ENCODE measurements around the gene CREB5.

DNA sequence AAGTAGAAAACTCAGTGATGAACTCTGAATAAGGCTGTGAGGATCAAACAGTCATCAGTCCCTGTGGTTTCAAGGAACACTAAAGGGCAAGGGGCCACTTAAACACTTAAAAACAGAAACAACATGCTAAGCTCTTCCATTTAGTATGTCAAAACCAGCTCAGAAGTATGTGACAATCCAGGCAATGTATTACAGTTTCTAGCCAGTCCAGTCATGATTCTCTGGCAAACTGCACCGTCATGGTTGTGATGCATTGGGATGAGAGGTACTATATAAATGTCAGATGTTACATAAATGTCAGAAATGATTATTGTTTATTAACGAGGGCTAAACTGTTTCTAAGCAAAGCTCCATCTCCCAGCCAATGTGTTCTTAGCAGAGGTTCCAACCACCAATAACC, 4.7 kb upstream of the CREB5 start:
- TF ChIP-seq POLR2A (IDR thresholded peaks at IDR 0.05) (no peak), POLR2AphosphoS5 (IDR thresholded peaks at IDR 0.05) (peak in 1 of 2 donors; percentile 15), EP300 (IDR thresholded peaks at IDR 0.05) (no peak)
- TF ChIP-seq, protein P1, sequence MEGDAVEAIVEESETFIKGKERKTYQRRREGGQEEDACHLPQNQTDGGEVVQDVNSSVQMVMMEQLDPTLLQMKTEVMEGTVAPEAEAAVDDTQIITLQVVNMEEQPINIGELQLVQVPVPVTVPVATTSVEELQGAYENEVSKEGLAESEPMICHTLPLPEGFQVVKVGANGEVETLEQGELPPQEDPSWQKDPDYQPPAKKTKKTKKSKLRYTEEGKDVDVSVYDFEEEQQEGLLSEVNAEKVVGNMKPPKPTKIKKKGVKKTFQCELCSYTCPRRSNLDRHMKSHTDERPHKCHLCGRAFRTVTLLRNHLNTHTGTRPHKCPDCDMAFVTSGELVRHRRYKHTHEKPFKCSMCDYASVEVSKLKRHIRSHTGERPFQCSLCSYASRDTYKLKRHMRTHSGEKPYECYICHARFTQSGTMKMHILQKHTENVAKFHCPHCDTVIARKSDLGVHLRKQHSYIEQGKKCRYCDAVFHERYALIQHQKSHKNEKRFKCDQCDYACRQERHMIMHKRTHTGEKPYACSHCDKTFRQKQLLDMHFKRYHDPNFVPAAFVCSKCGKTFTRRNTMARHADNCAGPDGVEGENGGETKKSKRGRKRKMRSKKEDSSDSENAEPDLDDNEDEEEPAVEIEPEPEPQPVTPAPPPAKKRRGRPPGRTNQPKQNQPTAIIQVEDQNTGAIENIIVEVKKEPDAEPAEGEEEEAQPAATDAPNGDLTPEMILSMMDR (IDR thresholded peaks at IDR 0.05): no peak
